GM19438 (cell line): ENCODE data around the gene GLRA2.
"Not testable (repeated sequence)": the region's sequence is repeated elsewhere in the genome, so short reads cannot be mapped to it uniquely, and the experiment has no call there.

Experiments
- ATAC-seq: cut with Tn5 transposase; IDR thresholded peaks from one replicate; pipeline ENCODE4 v1.9.1; 2021; ENCODE audit warnings: low read depth; ENCODE audit not compliant: unreplicated experiment

Gene GLRA2

DNA sequence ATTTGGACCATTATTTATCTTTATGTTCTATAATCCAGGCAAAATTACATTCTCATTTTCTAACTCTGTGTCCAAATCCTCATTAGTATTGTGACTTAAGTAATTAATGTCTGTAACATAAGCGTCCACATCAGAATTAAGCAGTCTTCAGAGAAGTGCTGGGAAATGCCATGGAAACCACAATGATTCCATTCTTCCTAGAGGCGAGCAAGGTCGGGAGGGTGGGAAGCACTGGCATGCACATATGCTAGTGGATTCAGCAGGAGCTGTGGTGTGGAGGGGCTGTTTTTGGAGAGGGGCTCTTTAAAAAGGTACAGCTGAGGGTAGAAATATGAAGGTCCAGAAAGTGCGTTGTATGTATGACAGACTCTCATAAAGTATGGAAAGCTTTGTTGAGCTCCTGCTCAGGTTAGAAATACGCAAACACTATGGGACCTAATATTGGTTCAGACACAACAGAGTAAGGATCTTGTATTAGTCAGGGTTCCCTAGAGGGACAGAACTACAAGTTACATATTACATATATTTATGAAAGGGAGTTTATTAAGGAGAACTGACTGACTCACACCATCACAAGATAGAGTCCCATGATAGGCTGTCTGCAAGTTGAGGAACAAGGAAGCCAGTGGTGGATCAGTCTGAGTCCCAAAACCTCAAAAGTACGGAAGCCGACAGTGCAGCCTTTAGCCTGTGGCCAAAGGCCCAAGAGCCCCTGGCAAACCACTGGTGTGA is 61.5 kb downstream of the GLRA2 start:
- ATAC-seq: no peak

- no peak for ATAC-seq
These were observed 62.6 kb downstream of the GLRA2 start for GRCh38 chrX:14591976-14592375.

DNA sequence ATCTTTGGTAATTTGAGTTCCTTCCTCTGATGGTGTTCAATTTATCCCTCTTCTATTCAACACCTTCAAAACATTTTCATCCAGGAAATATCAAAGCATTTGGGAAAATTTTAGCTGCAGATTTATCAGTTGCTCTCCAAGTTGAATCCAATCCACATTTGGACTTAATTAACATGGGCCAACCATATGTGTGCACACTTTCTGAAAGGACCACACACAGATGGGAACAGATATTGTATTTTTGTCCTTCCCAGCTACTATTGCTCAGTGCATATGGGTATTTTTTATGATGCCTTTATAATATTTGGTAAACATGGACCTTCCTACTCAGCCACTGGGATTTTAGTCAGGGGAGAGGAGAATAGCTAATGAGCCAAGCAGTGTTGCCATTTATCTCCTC is 65.2 kb downstream of the GLRA2 start:
- ATAC-seq: no peak

DNA sequence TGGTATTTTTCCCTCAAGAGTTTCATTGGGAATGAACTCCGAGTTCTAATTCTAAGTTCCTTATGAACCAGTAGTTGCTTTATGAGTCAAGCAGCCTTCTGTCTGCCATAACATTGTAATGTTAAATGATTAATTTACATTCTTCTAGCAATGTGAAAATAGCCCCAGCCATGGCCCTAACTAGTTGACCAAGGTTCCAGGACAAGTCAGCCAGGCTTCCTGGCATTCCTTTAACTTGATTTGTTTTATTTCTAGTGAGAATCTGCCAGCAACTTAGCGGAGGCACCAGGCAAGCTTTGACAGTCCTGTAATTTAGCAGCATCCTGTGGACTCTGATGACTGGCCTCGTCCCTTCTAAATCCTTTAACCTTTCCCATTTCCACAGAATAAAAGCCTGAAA is 69.0 kb downstream of the GLRA2 start:
- no peak for ATAC-seq

- no peak for ATAC-seq
These were observed 78.2 kb downstream of the GLRA2 start for GRCh38 chrX:14607446-14607985.

DNA sequence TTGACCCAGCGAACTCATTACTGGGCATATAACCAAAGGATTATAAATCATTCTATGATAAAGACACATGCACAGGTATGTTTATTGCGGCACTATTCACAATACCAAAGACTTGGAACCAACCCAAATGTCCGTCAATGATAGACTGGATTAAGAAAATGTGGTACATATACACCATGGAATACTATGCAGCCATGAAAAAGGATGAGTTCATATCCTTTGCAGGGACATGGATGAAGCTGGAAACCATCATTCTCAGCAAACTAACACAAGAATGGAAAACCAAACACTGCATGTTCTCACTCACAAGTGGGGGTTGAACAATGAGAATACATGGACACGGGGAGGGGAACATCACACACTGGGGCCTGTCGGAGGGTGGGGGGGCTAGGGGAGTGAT is 83.1 kb downstream of the GLRA2 start:
- ATAC-seq: not testable (repeated sequence)

DNA sequence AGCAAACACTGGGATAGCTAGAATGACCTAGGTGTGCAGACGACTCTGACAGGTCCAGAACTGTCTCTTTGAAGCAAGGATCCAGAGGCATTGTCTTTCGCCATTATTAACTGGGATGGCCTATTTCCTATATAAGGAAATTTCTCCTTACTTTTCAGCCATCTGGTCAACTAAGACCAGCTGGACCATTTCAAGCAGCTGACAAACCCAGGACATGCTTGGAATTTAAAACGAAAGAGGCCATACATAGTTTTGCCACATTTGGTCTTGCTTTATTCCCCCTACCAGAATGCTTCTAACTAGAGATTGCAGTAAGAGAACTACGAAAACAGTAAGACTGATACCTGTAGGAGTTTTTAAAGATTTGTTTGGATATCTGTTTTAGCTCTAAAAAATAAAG is 87.0 kb downstream of the GLRA2 start:
- no peak for ATAC-seq

- ATAC-seq: no peak
These were observed 87.5 kb downstream of the GLRA2 start for GRCh38 chrX:14616836-14617235.

DNA sequence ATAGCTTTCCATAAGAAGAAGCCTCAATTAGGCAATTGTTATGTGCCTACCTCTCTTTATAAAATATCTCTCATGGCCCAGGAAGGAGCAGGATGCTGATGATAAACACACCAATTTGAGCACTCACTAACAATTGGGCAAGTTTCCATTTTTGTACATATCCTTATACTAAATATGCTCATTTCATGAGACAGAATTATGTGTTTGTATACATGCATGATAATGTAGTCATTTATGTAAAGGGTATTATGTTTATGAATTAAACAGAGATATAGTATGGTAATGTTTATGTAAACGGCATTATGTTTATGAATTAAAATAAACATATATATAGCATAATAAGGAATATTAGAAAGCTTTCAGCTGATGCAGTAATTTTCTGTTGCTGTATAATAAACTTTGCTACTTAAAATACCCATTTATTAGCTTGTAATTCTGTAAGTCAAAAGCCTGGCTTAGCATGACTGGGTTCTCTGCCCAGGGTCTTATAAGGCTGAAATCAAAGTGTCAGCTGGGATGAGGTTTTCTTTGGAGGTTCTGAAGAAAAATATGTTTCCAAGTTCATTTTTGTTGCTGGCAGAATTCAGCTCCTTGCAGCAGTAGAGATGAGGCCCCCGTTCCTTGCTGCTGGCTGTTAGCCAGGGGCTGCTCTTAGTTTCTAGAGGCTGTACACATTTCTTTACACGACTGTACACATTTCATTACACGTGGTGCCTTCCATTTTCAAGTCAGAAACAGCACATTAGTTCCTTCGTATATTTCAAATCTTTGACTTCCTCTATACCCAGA is 89.0 kb downstream of the GLRA2 start:
- no peak for ATAC-seq

- no peak for ATAC-seq
These were observed 101.4 kb downstream of the GLRA2 start for GRCh38 chrX:14630733-14631132.

DNA sequence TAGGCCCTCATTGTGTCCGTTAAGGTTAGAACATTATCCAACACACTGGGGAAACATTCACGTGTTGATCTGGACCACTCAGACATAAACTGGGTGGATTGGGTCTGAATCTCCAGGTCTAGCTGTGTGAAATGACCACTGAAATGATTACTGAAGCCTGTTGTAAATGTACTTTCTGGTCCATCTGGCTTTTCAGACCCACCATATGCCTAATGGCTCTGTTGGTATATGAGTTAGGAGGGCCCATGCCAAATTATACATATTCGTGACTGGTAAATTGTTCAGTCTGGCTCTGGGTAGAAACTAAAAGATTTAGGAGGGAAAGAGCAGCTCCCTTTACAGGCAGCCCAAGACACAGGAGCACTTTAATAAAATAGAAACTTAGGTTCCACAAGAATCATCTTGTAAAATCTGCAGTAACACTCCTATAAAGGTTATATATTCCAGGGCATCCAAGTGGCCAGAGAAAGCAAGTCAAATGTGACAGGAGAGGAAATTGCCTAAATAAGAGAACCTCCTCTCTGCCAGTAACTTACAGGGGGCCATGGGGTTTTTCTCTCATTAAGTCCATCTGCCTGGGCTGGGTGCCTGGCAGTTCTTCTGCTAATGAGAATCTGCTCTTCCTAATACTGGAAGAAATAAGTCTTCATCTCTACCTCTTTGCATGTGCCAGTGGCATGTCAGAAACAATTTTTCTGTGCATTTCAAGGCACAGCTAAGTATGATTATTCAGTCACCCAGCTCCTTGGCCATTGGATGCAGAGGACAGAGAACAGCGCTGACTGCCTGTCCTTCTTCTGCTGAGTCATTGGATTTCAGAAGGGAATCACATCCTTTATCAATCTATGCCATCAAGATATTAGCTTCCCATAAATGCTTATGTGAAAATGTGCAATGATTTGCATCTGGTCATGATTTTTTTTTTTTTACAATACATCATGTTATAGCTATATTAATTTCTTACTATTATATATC is 112.6 kb downstream of the GLRA2 start:
- no peak for ATAC-seq

GRCh38 chrX:14660970-14661369 is 131.6 kb downstream of the GLRA2 start:
- ATAC-seq: no peak

GRCh38 chrX:14670819-14671218 is 141.5 kb downstream of the GLRA2 start:
- ATAC-seq: peak; percentile 62

DNA sequence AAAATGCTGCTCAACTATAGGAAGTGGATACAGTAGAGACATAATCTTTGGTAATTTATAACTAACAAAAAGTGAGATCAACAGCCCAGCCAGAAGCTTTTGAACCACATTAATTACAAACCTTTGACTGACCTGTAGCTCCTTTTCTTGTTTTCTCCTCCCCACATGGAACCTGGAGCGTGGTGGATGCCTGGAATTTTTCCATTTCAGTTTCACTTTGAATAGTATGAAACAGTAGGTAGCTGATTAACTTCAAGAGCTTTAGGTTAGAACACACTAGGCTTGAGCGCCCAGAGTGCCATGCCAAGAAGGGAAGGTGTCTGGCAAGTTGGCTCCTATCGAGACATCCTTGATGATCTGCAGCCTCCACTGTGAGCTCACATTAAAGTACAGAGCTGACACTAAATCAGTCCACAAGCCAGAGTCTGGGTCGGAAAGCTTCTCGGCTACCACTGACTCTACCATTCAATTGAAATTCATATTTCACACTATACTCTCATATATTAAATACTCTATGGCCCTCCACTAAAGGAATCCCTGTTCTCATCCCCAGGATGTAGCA is 143.4 kb downstream of the GLRA2 start:
- no peak for ATAC-seq

- no peak for ATAC-seq
These were observed 143.9 kb downstream of the GLRA2 start for GRCh38 chrX:14673236-14673635.

DNA sequence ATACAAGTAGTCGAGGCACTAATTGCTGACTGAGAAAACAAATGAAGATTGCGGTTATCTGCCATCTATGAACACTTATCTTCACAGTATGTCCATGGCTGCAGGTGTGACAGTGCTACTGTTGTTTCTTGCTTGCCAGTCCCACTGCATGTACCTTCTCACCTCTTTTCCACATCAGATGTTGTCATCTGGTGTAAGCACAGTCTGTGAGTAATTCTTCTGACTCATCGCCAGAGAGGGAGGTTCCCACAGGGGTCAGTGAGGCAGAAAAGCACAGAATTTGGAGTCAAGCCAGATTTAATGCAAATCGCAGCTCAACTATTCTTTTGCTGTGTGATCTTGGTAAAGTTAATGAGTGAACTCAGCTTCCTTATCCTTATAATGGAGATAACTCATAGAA is 144.4 kb downstream of the GLRA2 start:
- ATAC-seq: peak; percentile 82

GRCh38 chrX:14675500-14675899 is 146.2 kb downstream of the GLRA2 start:
- ATAC-seq: no peak

GRCh38 chrX:14676431-14676830 is 147.1 kb downstream of the GLRA2 start:
- ATAC-seq: no peak

- not testable (repeated sequence) for ATAC-seq
These were observed 159.0 kb downstream of the GLRA2 start for GRCh38 chrX:14688331-14688730.

DNA sequence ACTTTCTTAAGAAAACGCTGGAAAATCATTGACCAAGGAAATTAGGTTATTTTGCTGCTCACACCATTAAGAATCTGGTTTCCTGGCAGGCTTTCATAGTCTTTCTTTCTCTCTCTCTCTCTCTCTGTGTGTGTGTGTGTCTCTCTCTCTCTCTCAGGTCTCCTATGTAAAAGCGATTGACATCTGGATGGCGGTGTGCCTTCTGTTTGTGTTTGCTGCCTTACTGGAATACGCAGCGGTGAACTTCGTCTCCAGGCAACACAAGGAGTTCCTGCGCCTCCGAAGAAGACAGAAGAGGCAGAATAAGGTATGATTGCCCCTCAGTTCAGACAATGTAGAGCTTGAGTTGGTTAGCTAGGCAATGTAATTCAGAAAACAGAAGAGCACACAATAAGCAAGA is 161.2 kb downstream of the GLRA2 start:
- ATAC-seq: no peak
